SK-N-SH treated with all-trans-retinoic acid at 6 μM for 48 hours (cell line): ENCODE data around the gene FIBCD1.

Experiments
- ATAC-seq: fragments of 200-7000 bp; cut with Tn5 transposase; 3 replicates; pipeline ENCODE4 v1.9.1; 2020; ENCODE audit warnings: mild to moderate bottlenecking, moderate library complexity
- ARNTL ChIP-seq: fragments of 450-650 bp; formaldehyde crosslinking; IDR thresholded peaks from 2 replicates; pipeline ENCODE4 v1.5.0; 2020; ENCODE audit warnings: low read depth, mild to moderate bottlenecking, moderate library complexity, borderline replicate concordance
- BACH2 ChIP-seq: fragments of 250-450 bp; sonication (Bioruptor Pico); IDR thresholded peaks from 2 replicates; pipeline ENCODE4 v1.9.0; 2021; ENCODE audit warnings: mild to moderate bottlenecking, borderline replicate concordance
- CSDC2 ChIP-seq: fragments of 250-450 bp; sonication (Bioruptor Pico); IDR thresholded peaks from 2 replicates; pipeline ENCODE4 v1.5.0; 2020; ENCODE audit warnings: mild to moderate bottlenecking, moderate library complexity
- CSRNP3 ChIP-seq: fragments of 250-450 bp; sonication (Bioruptor Pico); IDR thresholded peaks from 2 replicates; pipeline ENCODE4 v1.5.1; 2021; ENCODE audit warnings: mild to moderate bottlenecking, moderate library complexity
- GLIS3 ChIP-seq: fragments of 250-450 bp; sonication (Bioruptor Pico); IDR thresholded peaks from 2 replicates; pipeline ENCODE4 v1.5.0; 2020; ENCODE audit warnings: mild to moderate bottlenecking, moderate library complexity
- OSR1 ChIP-seq: fragments of 250-450 bp; sonication (Bioruptor Pico); IDR thresholded peaks from 2 replicates; pipeline ENCODE4 v1.8.0; 2022; ENCODE audit warnings: moderate library complexity, mild to moderate bottlenecking, inconsistent platforms
- POU6F1 ChIP-seq: fragments of 250-450 bp; sonication (Bioruptor Pico); IDR thresholded peaks from 2 replicates; pipeline ENCODE4 v1.8.0; 2021; ENCODE audit warnings: low read depth, mild to moderate bottlenecking, moderate library complexity, borderline replicate concordance
- PPARA ChIP-seq: fragments of 250-450 bp; sonication (Bioruptor Pico); IDR thresholded peaks from 2 replicates; pipeline ENCODE4 v1.5.0; 2020; ENCODE audit warnings: mild to moderate bottlenecking, borderline replicate concordance
- RARB ChIP-seq: fragments of 250-450 bp; sonication (Bioruptor Pico); IDR thresholded peaks from 2 replicates; pipeline ENCODE4 v1.8.0; 2021; ENCODE audit warnings: mild to moderate bottlenecking, moderate library complexity
- SNAI2 ChIP-seq: fragments of 250-450 bp; sonication (Bioruptor Pico); IDR thresholded peaks from 2 replicates; pipeline ENCODE4 v1.5.0; 2020; ENCODE audit warnings: mild to moderate bottlenecking, moderate library complexity
- TCF4 ChIP-seq: fragments of 250-450 bp; sonication (Bioruptor Pico); IDR thresholded peaks from 2 replicates; pipeline ENCODE4 v1.8.0; 2021; ENCODE audit warnings: mild to moderate bottlenecking, moderate library complexity, borderline replicate concordance
- TOX ChIP-seq: fragments of 250-450 bp; sonication (Bioruptor Pico); IDR thresholded peaks from 2 replicates; pipeline ENCODE4 v1.8.0; 2021; ENCODE audit warnings: mild to moderate bottlenecking, moderate library complexity, borderline replicate concordance
- ZC3H10 ChIP-seq: fragments of 250-450 bp; sonication (Bioruptor Pico); IDR thresholded peaks from 2 replicates; pipeline ENCODE4 v1.5.1; 2021; ENCODE audit warnings: mild to moderate bottlenecking, moderate library complexity
- ZFP3 ChIP-seq: fragments of 250-450 bp; sonication (Bioruptor Pico); IDR thresholded peaks from 2 replicates; pipeline ENCODE4 v1.5.0; 2020; ENCODE audit warnings: mild to moderate bottlenecking, moderate library complexity
- ZFP30 ChIP-seq: fragments of 450-650 bp; formaldehyde crosslinking; IDR thresholded peaks from 2 replicates; pipeline ENCODE4 v1.5.0; 2022; ENCODE audit warnings: mild to moderate bottlenecking, moderate library complexity
- ZNF565 ChIP-seq: fragments of 450-650 bp; formaldehyde crosslinking; conservative IDR thresholded peaks from 2 replicates; pipeline ENCODE4 v1.5.0; 2020; ENCODE audit warnings: low read depth, mild to moderate bottlenecking, moderate library complexity
- ZNF70 ChIP-seq: fragments of 450-650 bp; formaldehyde crosslinking; IDR thresholded peaks from 2 replicates; pipeline ENCODE4 v1.5.0; 2020; ENCODE audit warnings: mild to moderate bottlenecking, moderate library complexity
- ZNF8 ChIP-seq: fragments of 450-650 bp; formaldehyde crosslinking; IDR thresholded peaks from 2 replicates; pipeline ENCODE4 v1.5.0; 2020; ENCODE audit warnings: mild to moderate bottlenecking, moderate library complexity
- TF ChIP-seq, protein P1 (sequence below): fragments of 250-450 bp; sonication (Bioruptor Pico); IDR thresholded peaks from 2 replicates; pipeline ENCODE4 v1.5.0; 2020; ENCODE audit warnings: mild to moderate bottlenecking, moderate library complexity
- TF ChIP-seq, protein P2 (sequence below): fragments of 250-450 bp; sonication (Bioruptor Pico); IDR thresholded peaks from 2 replicates; pipeline ENCODE4 v1.5.1; 2020; ENCODE audit warnings: low read depth, mild to moderate bottlenecking, moderate library complexity

The FIBCD1 gene

GRCh38 chr9:130862217-130862616, 76.8 kb downstream of the FIBCD1 start:
- no peak for ATAC-seq
- TF ChIP-seq TCF4 (CRISPR knock-in tag) (no peak), ZFP3 (CRISPR knock-in tag) (no peak), POU6F1 (CRISPR knock-in tag) (no peak), GLIS3 (CRISPR knock-in tag) (no peak), BACH2 (CRISPR knock-in tag) (no peak), CSRNP3 (CRISPR knock-in tag) (no peak), PPARA (CRISPR knock-in tag) (no peak), SNAI2 (no peak), ZFP30 (CRISPR knock-in tag) (no peak)

DNA sequence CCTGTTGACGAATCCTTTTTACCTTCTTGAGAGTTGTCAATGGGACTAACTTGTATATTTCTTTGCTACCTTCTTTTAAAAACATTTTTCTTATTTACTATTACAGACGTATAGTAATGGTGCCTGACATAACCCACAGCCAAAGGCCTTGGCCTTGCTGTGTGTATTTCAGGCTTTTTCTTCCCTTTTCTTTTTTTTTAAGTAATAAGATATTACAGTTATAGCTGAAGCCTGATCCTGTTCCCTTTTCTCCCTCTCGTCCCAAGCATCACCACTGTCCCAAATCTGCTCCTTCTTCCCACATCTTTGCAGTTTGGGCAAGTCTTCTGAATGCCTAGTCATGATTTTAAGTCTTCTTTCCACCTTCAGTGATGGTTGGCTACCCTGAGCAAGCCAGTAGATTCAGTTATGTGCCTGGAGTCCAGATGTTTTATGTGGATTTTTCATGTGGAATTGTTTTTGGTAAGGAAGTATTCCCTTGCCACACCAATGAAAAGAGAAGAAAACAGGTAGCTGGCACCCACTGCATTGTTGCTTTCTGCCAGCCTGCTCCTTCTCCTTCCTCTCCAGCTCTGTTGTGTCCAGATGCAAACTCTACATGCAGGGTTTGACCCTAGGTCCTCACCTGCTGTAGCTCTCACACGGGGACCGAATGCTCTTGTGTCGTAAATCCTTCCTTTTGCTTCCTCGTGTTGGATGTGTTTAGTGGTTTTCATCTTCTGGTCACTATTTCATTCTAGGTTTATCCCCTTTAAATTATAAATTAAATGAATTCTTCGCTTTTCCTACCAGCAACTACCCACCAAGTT, 77.5 kb downstream of the FIBCD1 start:
- ATAC-seq = no peak
- TF ChIP-seq ZNF8 (CRISPR knock-in tag) = no peak
- no peak for TF ChIP-seq SNAI2
- no peak for TF ChIP-seq ZC3H10 (CRISPR knock-in tag)
- TF ChIP-seq POU6F1 (CRISPR knock-in tag) = no peak
- TF ChIP-seq ARNTL = no peak
- no peak for TF ChIP-seq ZFP3 (CRISPR knock-in tag)
- no peak for TF ChIP-seq ZFP30 (CRISPR knock-in tag)
- TF ChIP-seq, protein P1, sequence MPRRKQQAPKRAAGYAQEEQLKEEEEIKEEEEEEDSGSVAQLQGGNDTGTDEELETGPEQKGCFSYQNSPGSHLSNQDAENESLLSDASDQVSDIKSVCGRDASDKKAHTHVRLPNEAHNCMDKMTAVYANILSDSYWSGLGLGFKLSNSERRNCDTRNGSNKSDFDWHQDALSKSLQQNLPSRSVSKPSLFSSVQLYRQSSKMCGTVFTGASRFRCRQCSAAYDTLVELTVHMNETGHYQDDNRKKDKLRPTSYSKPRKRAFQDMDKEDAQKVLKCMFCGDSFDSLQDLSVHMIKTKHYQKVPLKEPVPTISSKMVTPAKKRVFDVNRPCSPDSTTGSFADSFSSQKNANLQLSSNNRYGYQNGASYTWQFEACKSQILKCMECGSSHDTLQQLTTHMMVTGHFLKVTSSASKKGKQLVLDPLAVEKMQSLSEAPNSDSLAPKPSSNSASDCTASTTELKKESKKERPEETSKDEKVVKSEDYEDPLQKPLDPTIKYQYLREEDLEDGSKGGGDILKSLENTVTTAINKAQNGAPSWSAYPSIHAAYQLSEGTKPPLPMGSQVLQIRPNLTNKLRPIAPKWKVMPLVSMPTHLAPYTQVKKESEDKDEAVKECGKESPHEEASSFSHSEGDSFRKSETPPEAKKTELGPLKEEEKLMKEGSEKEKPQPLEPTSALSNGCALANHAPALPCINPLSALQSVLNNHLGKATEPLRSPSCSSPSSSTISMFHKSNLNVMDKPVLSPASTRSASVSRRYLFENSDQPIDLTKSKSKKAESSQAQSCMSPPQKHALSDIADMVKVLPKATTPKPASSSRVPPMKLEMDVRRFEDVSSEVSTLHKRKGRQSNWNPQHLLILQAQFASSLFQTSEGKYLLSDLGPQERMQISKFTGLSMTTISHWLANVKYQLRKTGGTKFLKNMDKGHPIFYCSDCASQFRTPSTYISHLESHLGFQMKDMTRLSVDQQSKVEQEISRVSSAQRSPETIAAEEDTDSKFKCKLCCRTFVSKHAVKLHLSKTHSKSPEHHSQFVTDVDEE (CRISPR knock-in tag) = no peak
- no peak for TF ChIP-seq BACH2 (CRISPR knock-in tag)
- no peak for TF ChIP-seq ZNF565
- TF ChIP-seq CSDC2 (CRISPR knock-in tag) = no peak
- no peak for TF ChIP-seq TCF4 (CRISPR knock-in tag)
- no peak for TF ChIP-seq CSRNP3 (CRISPR knock-in tag)
- TF ChIP-seq PPARA (CRISPR knock-in tag) = no peak
- TF ChIP-seq, protein P2, sequence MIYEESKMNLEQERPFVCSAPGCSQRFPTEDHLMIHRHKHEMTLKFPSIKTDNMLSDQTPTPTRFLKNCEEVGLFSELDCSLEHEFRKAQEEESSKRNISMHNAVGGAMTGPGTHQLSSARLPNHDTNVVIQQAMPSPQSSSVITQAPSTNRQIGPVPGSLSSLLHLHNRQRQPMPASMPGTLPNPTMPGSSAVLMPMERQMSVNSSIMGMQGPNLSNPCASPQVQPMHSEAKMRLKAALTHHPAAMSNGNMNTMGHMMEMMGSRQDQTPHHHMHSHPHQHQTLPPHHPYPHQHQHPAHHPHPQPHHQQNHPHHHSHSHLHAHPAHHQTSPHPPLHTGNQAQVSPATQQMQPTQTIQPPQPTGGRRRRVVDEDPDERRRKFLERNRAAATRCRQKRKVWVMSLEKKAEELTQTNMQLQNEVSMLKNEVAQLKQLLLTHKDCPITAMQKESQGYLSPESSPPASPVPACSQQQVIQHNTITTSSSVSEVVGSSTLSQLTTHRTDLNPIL (CRISPR knock-in tag) = no peak
- no peak for TF ChIP-seq OSR1
- no peak for TF ChIP-seq RARB (CRISPR knock-in tag)
- no peak for TF ChIP-seq TOX (CRISPR knock-in tag)
- no peak for TF ChIP-seq ZNF70 (CRISPR knock-in tag)
